Tibial nerve (tissue), 4 donors: ENCODE measurements around the gene ANAPC16.

Experiments
- CTCF ChIP-seq, 5 experiments: fragments of 200-600 bp in 3 of 5; fragments of 450-650 bp in 2 of 5; sonication (generic) in 3 of 5; IDR thresholded peaks; one replicate each; pipeline ENCODE4 v1.5.1; 2016 to 2019; ENCODE audit warnings: antibody characterized with exemption in 5 of 5, mild to moderate bottlenecking in 3 of 5, moderate library complexity in 2 of 5
- EP300 ChIP-seq, 2 donors: sonication (generic); formaldehyde crosslinking; IDR thresholded peaks; one replicate each; pipeline ENCODE4 v1.6.1; 2017; ENCODE audit warnings: antibody characterized with exemption in 2 of 2, mild to moderate bottlenecking in 1 of 2
- POLR2A ChIP-seq, 2 donors: fragments of 450-650 bp; IDR thresholded peaks; one replicate each; pipeline ENCODE4 v1.6.1; 2017; ENCODE audit warnings: antibody characterized with exemption in 2 of 2, mild to moderate bottlenecking in 2 of 2, moderate library complexity in 2 of 2

GRCh38 chr10:72186258-72186981 lies 29.4 kb upstream of the ANAPC16 start:
- TF ChIP-seq CTCF (IDR thresholded peaks at IDR 0.05), result no peak
- no peak for TF ChIP-seq POLR2A (IDR thresholded peaks at IDR 0.05)
- TF ChIP-seq EP300 (IDR thresholded peaks at IDR 0.05), result peak in 1 of 2 donors; percentile 81
